Urinary bladder (tissue), 4 donors: Measurements from ENCODE around the gene MRPL24. TPM values are rescaled to one million over a fixed set of nuclear protein-coding genes. Genes with fewer than 3 reads are reported as not detected.
"Not testable (repeated sequence)": the region's sequence is repeated elsewhere in the genome, so short reads cannot be mapped to it uniquely, and the experiment has no call there.

Source experiments
- DNase-seq: peaks from one replicate; pipeline ENCODE4 v3.0.0-alpha.2; 2015; ENCODE audit errors: extremely low spot score
- H3K27ac ChIP-seq: one replicate; pipeline ENCODE4 v1.5.1; 2013; ENCODE audit warnings: low read depth, mild to moderate bottlenecking, moderate library complexity
- H3K36me3 ChIP-seq: one replicate; pipeline ENCODE4 v1.6.1; 2013; ENCODE audit warnings: mild to moderate bottlenecking, moderate library complexity; ENCODE audit not compliant: insufficient read depth
- H3K4me1 ChIP-seq: one replicate; pipeline ENCODE4 v1.6.1; 2013; ENCODE audit warnings: mild to moderate bottlenecking, moderate library complexity; ENCODE audit not compliant: insufficient read depth
- H3K4me3 ChIP-seq: one replicate; pipeline ENCODE4 v1.5.1; 2013; ENCODE audit warnings: low read depth, low read length
- WGBS: extraction: QIAGEN DNeasy Blood & Tissue Kit; methylation state at CpG from one replicate; pipeline ENCODE4 v1.1.7; 2013; 5-methylcytosine and 5-hydroxymethylcytosine counted together
- polyA plus RNA-seq: library from polyadenylated mRNA; stranded (reverse); fragments of 200-250 nt; gene quantifications from one replicate; pipeline ENCODE4 v1.2.3, GENCODE V29; 2013
- total RNA-seq: library from RNA; depleted of rRNA; stranded (reverse); fragments of >200 nt; gene quantifications from one replicate; pipeline ENCODE4 v1.2.3, GENCODE V29; 2014
- donor health status: healthy with polysubstance abuse.
- donor health status: healthy.

The MRPL24 gene
- total and polyA plus RNA-seq, 2 donors, result 25.8 to 115 TPM

- peaks cover 1% of the 10 kb centered on the region for H3K4me1 ChIP-seq
- peak overlapping the region; percentile 94 for H3K27ac ChIP-seq
- H3K36me3 ChIP-seq, result no peaks in the 10 kb centered on the region
- DNase-seq, result no peak
- H3K4me3 ChIP-seq, result peak overlapping the region; percentile 89
- WGBS, result under 1% methylated on average over 31 of the region's 31 CpGs
Observed at GRCh38 chr1:156767879-156768604, 27.2 kb upstream of the MRPL24 start.

- WGBS, result under 1% methylated on average over 50 of the region's 50 CpGs
- Histone ChIP-seq H3K36me3 (no peaks in the 10 kb centered on the region), H3K4me1 (peaks cover 1% of the 10 kb centered on the region), H3K27ac (peak within 1 kb of the TSS; percentile 94), H3K4me3 (peak within 1 kb of the TSS; percentile 89)
- peak; percentile 99 for DNase-seq
Observed at GRCh38 chr1:156767101-156767878, 26.4 kb upstream of the MRPL24 start, which contains the start of gene PRCC. Gene PRCC, plus strand, starts transcription at chr1:156767535. Its CDS starts 237 bp downstream, at chr1:156767772.

- Histone ChIP-seq H3K4me3 (peak overlapping the region; percentile 40), H3K36me3 (no peaks in the 10 kb centered on the region), H3K4me1 (peaks cover 1% of the 10 kb centered on the region), H3K27ac (peak overlapping the region; percentile 13)
- DNase-seq, result no peak
- WGBS, result 6% methylated on average over 14 of the region's 14 CpGs
Observed at GRCh38 chr1:156766298-156767100, 25.6 kb upstream of the MRPL24 start.

GRCh38 chr1:156765666-156766065 is 24.8 kb upstream of the MRPL24 start:
- no peak overlapping the region for H3K27ac ChIP-seq
- H3K4me1 ChIP-seq, result no peaks in the 10 kb centered on the region
- H3K4me3 ChIP-seq, result no peak overlapping the region
- DNase-seq, result no peak
- no peaks in the 10 kb centered on the region for H3K36me3 ChIP-seq
- 93% methylated on average over 5 of the region's 5 CpGs for WGBS

- not testable (repeated sequence) for H3K27ac ChIP-seq, H3K36me3 ChIP-seq, DNase-seq, H3K4me1 ChIP-seq, H3K4me3 ChIP-seq
- WGBS, result 93% methylated on average over 15 of the region's 15 CpGs
Observed at GRCh38 chr1:156765136-156765535, 24.2 kb upstream of the MRPL24 start.

- H3K4me3 ChIP-seq, result no peak overlapping the region
Observed at GRCh38 chr1:156760796-156761104, 19.9 kb upstream of the MRPL24 start.

GRCh38 chr1:156760092-156760795 is 19.4 kb upstream of the MRPL24 start:
- no peak overlapping the region for H3K4me3 ChIP-seq
- H3K36me3 ChIP-seq, result no peaks in the 10 kb centered on the region
- WGBS, result 64% methylated on average over 6 of the region's 6 CpGs
- DNase-seq, result no peak
- no peak overlapping the region for H3K27ac ChIP-seq
- no peaks in the 10 kb centered on the region for H3K4me1 ChIP-seq

More at GRCh38 chr1:156760796-156761104, 19.9 kb upstream of the MRPL24 start:
- WGBS, result 77% methylated on average over 4 of the region's 4 CpGs
- Histone ChIP-seq H3K36me3 (no peaks in the 10 kb centered on the region), H3K4me1 (no peaks in the 10 kb centered on the region), H3K27ac (peak overlapping the region; percentile 23)
- DNase-seq, result no peak

GRCh38 chr1:156757572-156758253 is 16.8 kb upstream of the MRPL24 start:
- DNase-seq, H3K27ac ChIP-seq, H3K4me1 ChIP-seq, H3K36me3 ChIP-seq, H3K4me3 ChIP-seq: not testable (repeated sequence)
- WGBS, result 89% methylated on average over 10 of the region's 10 CpGs

- Histone ChIP-seq H3K36me3 (no peaks in the 10 kb centered on the region), H3K4me3 (no peak overlapping the region), H3K4me1 (no peaks in the 10 kb centered on the region), H3K27ac (no peak overlapping the region)
- no peak for DNase-seq
- WGBS, result 97% methylated on average over 1 of the region's 1 CpG
Observed at GRCh38 chr1:156756355-156756754, 15.5 kb upstream of the MRPL24 start.

- Histone ChIP-seq H3K36me3 (no peaks in the 10 kb centered on the region), H3K4me1 (no peaks in the 10 kb centered on the region), H3K4me3 (no peak overlapping the region), H3K27ac (no peak overlapping the region)
- 73% methylated on average over 5 of the region's 5 CpGs for WGBS
- no peak for DNase-seq
Observed at GRCh38 chr1:156755527-156755950, 14.7 kb upstream of the MRPL24 start.

- DNase-seq, result no peak
- Histone ChIP-seq H3K4me1 (no peaks in the 10 kb centered on the region), H3K27ac (no peak overlapping the region), H3K36me3 (no peaks in the 10 kb centered on the region), H3K4me3 (no peak overlapping the region)
- 83% methylated on average over 8 of the region's 8 CpGs for WGBS
Observed at GRCh38 chr1:156754219-156754618, 13.3 kb upstream of the MRPL24 start.

GRCh38 chr1:156752843-156753482 is 12.1 kb upstream of the MRPL24 start:
- no peak overlapping the region for H3K4me3 ChIP-seq
- no peak for DNase-seq
- no peaks in the 10 kb centered on the region for H3K36me3 ChIP-seq
- no peak overlapping the region for H3K27ac ChIP-seq
- H3K4me1 ChIP-seq, result no peaks in the 10 kb centered on the region
- WGBS, result 14% methylated on average over 1 of the region's 1 CpG
